Activated CD4-positive, CD25-positive, alpha-beta regulatory T cell treated with anti-CD3 and anti-CD28 coated beads, Interleukin-2, amount 50 U/mL, for 16 hours (primary cell): ENCODE results near the gene ZBTB45.

Source experiments
- DNase-seq: peaks from one replicate; pipeline ENCODE4 v3.0.0-alpha.2; 2020; ENCODE audit warnings: low read depth, low spot score

ZBTB45 gene

DNA sequence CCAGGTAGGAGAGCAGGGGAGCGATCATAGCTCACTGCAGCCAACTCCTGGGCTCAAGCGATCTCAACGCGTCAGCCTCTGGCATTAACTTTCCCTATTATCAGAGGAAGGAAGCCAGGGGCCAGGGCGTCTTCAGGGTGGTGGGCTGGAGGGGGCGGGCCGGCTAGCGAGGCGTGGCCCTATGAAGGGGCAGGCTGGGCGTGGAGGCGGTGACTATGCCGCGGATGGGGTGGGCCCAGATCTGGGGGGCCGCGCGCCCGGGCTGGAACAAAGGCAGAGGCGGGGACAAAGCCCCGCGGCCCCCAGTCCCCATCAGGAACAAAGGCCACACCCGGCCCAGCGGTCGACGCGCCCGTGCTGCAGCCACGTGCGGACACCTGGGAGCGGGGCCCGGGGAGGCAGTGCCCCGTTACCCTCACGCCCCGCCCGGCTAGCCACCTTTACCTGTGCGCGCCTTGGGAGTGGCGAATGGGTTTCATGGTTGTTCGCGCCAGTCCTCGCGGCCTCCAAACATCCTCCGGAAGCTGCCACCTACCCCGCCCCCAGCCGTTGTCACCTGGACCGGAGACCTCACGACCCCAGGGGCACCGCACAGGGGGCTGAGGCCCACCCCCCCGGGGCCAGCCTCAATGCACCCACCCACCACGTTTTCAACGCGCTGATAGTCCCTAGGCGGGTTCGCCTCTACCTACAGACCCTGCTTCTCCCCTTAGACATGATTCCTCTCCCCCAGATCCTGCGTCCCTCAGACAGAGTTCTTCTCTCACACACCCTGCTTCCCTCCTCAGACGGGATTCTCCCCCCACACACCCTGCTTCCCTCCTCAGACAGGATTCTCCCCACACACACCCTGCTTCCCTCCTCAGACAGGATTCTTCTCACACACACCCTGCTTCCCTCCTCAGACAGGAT is 18.9 kb upstream of the ZBTB45 start:
- DNase-seq: no peak

DNA sequence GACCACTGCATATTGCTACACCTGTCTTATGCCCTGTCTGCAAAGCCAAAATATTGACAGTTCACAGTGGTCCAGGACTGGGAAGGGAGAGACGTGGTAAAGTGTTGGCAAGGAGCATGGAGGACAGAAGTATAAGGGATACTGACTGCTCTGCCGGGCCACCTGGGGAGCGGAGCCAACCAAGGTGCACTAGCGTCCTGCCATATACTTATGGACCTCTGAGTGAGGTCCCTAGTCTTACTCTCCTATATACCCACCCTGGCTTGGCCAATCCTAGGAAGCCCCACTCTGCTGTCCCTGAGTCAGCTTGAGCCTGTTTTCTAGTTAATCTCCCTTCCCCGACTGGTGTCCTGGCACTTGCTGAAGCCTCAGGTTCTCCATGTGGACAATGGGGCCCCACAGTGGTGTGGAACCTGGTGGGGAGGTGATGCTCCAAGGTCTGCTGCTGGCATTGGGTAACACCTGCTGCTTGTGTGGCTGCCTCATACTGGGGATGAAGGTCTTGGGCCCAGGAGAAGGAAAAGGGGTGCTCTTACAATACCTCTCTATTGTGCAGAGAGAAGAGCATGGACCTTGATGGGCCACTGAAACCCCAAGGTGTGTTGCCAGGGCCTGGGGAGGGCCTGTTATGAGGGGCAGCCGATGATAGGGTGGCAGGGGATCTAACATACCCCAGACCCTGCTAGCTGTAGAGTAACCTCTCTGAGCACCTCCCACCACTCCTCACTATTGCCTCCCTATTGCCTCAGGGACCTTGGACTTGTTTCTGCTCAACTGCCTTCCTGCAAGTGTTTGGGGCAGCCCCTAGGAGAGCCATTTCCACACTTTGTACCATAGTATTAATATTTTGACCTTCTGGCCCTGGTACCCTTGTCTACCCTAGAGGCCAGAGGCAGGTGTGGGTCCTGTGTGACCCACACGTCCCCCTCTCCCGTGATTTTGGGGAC is 17.5 kb upstream of the ZBTB45 start:
- DNase-seq: no peak

GRCh38 chr19:58535857-58536256 is 16.2 kb upstream of the ZBTB45 start:
- DNase-seq: no peak

DNA sequence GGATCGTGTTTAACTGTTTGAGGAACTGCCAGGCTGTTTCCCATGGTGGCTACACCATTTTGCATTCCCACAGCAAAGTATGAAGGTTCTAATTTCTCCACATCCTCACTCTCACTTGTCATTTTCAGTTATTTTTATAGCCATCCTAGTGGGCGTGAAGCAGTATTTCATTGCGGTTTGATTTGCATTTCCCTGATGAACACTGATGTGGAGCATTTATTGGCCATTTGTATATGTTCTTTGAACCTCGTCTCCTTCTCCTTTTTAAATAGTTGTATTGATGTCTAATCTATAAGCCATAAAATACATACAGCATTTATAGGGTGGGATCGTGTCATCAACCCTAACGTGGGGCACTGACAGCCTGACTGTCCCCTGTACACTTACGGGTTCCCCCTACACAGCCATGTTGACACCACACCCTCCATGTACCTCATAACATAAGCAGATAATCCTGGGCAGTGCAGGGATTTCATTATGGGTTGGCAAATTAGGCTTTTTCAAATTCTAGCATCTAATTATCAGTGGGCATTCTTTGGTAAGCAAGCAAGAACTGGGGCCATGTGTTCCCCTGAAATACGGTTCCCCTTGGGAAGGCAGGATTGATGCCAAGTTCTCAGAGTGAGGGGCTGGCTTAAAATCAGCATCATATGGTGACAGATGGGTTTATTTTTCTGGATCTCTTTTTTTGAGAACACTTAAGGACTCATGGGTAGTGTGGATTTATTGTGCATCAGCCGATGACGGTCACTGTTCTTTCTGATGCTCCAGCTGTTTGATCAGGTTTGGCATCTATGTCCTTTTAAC is 11.6 kb upstream of the ZBTB45 start:
- no peak for DNase-seq

DNA sequence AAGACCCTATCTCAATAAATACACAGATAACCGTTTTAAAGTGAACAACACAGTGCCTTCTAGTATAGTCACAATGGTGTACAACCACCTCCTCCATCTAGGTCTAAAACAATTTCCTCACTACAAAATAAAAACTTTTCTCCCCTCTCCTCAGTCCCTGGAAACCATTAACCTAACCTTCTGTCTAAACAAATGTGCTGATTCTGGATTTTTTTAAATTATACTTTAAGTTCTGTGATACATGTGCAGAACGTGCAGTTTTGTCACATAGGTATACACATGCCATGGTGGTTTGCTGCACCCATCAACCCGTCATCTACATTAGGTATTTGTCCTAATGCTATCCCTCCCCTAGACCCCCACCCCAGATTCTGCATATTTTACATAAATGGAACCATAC is 9.8 kb upstream of the ZBTB45 start:
- DNase-seq: no peak

GRCh38 chr19:58522709-58523108 is 3.1 kb upstream of the ZBTB45 start:
- DNase-seq: no peak

DNA sequence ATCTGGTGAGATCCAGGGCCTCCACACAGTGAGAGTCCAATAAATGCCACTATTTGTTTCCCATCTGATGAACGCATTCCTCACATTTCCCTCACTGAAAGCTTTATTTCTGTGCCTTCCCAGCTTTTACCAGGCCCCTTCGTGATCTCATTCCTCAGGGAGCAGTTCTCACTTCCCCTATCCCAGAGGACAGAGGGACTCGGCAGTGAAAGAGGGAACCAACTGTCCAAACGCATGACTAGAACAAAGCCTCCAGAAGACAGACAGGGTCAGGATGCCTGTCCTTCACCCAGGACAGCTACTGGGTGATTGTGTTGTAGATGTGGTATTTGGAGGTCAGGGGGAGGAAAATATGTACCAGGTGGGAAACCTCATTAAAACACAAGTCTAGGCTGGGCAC is 2.0 kb upstream of the ZBTB45 start:
- DNase-seq: no peak

DNA sequence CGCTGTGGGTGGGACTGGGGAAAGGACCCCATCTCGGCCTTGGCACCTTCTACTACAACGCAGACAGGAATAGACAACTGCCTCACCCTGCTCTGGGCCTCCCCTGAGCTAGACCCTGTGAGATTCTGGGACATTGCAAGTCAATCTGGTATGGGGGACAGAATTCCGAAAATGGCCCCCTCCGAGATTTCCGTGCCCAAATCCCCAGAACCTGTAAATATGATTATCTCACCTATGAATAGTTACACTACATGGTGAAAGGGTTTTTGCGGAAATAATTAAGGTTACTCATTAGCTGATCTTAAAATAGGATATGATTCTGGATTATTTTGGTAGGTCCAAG is 618 bp upstream of the ZBTB45 start:
- no peak for DNase-seq

GRCh38 chr19:58519087-58519354 is 589 bp downstream of the ZBTB45 start:
- DNase-seq: no peak

DNA sequence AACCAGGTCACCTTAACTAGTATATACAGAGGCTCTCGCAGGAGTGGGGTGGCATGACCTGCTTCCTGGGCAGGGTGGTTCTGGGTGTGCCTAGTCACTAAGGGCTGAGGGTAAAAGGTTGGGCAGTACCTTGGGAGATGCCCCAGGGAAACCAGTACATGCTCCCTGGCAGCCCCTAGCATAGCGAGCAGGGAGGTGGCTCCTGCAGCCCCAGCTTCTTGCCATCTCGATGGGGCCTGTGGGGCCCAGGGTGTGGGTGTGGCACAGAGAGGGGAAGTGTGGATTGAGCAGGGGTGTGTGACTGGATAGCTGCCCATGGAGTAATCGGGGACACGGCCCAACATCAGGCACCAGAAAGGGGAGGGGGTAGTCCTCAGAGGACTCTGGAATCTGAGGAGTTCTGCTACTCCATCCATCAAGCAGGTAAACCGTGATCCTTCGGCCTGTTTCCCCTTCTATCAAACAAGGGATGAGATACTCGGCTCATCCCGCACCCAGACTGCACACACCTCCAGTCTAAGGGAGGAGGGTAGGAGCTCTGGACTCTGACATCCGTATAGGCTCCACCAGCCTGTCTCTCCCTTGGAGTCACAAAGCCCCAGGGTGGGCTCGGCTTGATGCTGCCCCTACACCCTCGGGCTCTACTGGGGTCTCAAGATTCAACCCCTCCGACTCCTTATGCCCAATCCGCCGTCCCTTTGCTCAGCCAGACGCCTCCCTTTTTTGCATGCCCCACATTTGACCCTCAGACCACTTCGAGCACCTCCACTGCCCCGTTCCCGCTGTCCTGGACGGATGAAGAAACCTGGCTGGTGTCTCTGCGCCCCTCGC is 1.1 kb downstream of the ZBTB45 start:
- no peak for DNase-seq

GRCh38 chr19:58516964-58517833 is 2.4 kb downstream of the ZBTB45 start:
- no peak for DNase-seq

GRCh38 chr19:58516246-58516836 is 3.3 kb downstream of the ZBTB45 start:
- DNase-seq: no peak

DNA sequence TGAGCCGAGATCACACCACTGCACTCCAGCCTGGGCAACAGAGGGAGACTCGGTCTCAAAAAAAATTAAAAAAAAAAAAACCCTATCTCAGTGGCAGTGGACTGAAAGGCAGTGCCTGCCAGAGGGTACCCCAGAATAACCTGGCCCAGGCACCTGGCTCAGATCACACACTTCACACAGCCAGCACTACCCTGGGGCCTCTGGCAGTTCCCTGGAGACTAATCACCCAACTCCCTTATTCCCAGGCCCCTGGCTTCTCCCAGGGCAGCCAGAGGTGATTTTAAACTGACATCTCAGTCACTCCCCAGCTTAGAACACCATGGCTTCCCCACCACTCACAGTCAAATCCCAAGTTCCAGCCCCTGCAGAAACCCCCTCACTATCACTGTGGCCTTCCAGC is 4.4 kb downstream of the ZBTB45 start:
- DNase-seq: no peak

- DNase-seq: no peak
Measured at GRCh38 chr19:58514564-58515022, 5.0 kb downstream of the ZBTB45 start.

- peak; percentile 86 for DNase-seq
Measured at GRCh38 chr19:58513694-58514563, 5.7 kb downstream of the ZBTB45 start.

- no peak for DNase-seq
Measured at GRCh38 chr19:58513213-58513693, 6.4 kb downstream of the ZBTB45 start.

DNA sequence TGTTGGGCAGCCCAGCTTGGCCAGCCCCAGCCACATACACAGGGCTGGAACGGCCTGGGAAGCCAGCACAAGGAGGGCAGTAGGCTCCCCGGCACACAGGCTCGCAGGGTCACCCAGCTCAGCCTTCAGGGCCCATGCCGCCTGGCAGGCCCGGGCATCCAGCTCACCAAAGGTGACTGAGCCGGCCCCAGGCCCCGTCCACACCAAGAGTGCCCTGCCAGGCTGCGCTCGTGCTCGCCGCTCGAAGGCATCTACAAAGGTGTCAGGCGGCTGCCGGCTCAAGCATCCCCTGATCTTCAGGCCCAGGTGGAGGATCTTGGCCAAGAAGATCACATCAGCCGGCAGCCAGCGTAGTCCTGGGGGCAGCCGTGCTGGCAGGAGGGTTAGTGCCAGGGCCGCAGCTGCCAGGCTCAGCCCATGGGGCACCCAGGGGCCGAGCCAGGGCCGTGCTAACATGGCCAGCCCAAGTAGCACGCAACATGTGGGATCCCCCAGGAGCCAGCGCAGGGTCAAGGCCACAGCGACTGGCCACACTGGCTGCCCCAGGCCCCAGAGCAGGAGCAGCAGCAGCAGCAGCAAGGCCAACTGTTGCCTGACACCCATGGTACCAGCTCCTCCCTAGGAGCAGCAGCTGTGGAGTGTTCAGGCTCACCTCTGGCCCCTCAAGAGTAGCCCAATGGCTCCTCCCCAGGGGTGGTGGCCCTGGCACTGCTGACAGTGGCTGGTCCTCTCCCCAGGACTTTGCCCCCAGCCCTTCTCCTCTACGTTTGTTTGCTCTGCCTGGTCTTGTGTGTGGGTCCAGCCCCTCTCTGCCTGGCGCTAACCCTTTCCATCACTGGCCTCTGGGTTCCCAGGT is 8.0 kb downstream of the ZBTB45 start, which contains the start of gene SLC27A5:
Gene SLC27A5 (minus strand): TSS at position 640 of the 856 bp plus-strand sequence. CDS start 37 bp downstream, at position 603.
- DNase-seq: no peak
